Femur (tissue), 1 donor: ENCODE results near the gene RAB38.

Source experiments
- DNase-seq: peaks from one replicate; pipeline ENCODE4 v3.0.0-alpha.2; 2017

The RAB38 gene

GRCh38 chr11:88101881-88102597 lies 73.2 kb downstream of the RAB38 start:
- DNase-seq: no peak

GRCh38 chr11:88100151-88100550 lies 75.1 kb downstream of the RAB38 start:
- no peak for DNase-seq

GRCh38 chr11:88098289-88098688 lies 77.0 kb downstream of the RAB38 start:
- no peak for DNase-seq

- DNase-seq: no peak
Measured at GRCh38 chr11:88089134-88089533, 86.1 kb downstream of the RAB38 start.

GRCh38 chr11:88087337-88087736 lies 87.9 kb downstream of the RAB38 start:
- DNase-seq: no peak

GRCh38 chr11:88086297-88086696 lies 88.9 kb downstream of the RAB38 start:
- no peak for DNase-seq

GRCh38 chr11:88070437-88070836 lies 104.8 kb downstream of the RAB38 start:
- DNase-seq: no peak

- DNase-seq: no peak
Measured at GRCh38 chr11:88068848-88069554, 106.2 kb downstream of the RAB38 start.

- no peak for DNase-seq
Measured at GRCh38 chr11:88066090-88066489, 109.2 kb downstream of the RAB38 start.

GRCh38 chr11:88064097-88064705 lies 111.0 kb downstream of the RAB38 start:
- no peak for DNase-seq
